Thyroid gland (tissue), 4 donors: Measurements from ENCODE around the gene TBC1D5.

Experiments used
- POLR2A ChIP-seq, 2 donors: fragments of 450-650 bp; IDR thresholded peaks; one replicate each; pipeline ENCODE4 v1.6.1; 2017; ENCODE audit warnings: antibody characterized with exemption in 2 of 2, mild to moderate bottlenecking in 2 of 2, moderate library complexity in 1 of 2
- TF ChIP-seq, protein P1 (sequence below), 6 experiments: fragments of 200-600 bp in 3 of 6; fragments of 450-650 bp in 3 of 6; sonication (generic) in 3 of 6; IDR thresholded peaks; one replicate each; pipeline ENCODE4 v1.5.1; 2016 to 2019; ENCODE audit warnings: antibody characterized with exemption in 6 of 6, mild to moderate bottlenecking in 2 of 6, inconsistent platforms in 1 of 6, moderate library complexity in 1 of 6

DNA sequence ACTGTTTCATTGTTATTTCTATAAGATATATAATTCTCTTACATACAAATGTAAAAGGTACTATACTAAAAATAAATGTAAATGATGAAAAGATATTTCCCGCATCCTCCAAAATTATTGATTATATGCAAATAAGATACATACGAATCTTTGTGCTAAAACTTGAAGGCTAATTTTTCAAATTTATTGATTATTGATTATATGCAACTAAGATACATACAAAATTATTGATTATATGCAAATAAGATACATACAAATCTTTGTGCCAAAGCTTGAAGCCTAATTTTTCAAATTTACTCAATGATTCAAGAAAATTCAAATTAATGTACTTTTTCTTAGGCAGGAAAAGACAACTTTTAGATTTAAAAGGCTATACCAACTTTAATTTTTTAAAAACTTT is 319.8 kb downstream of the TBC1D5 start:
- TF ChIP-seq POLR2A (IDR thresholded peaks at IDR 0.05) = no peak
- TF ChIP-seq, protein P1, sequence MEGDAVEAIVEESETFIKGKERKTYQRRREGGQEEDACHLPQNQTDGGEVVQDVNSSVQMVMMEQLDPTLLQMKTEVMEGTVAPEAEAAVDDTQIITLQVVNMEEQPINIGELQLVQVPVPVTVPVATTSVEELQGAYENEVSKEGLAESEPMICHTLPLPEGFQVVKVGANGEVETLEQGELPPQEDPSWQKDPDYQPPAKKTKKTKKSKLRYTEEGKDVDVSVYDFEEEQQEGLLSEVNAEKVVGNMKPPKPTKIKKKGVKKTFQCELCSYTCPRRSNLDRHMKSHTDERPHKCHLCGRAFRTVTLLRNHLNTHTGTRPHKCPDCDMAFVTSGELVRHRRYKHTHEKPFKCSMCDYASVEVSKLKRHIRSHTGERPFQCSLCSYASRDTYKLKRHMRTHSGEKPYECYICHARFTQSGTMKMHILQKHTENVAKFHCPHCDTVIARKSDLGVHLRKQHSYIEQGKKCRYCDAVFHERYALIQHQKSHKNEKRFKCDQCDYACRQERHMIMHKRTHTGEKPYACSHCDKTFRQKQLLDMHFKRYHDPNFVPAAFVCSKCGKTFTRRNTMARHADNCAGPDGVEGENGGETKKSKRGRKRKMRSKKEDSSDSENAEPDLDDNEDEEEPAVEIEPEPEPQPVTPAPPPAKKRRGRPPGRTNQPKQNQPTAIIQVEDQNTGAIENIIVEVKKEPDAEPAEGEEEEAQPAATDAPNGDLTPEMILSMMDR (IDR thresholded peaks at IDR 0.05) = no peak
